HepG2 (cell line): ENCODE data around the gene GNB1. TPM values are rescaled to one million over a fixed set of nuclear protein-coding genes. Genes with fewer than 3 reads are reported as not detected.

Source experiments
- CBX1 ChIP-seq: IDR thresholded peaks from one replicate; pipeline ENCODE4 v1.6.1; 2016; ENCODE audit warnings: antibody characterized with exemption, low read depth
- E2F2 ChIP-seq: sonication (generic); formaldehyde crosslinking; IDR thresholded peaks from 2 replicates; pipeline ENCODE4 v1.4.0; 2020; ENCODE audit warnings: missing genetic modification reagents, borderline replicate concordance
- GATAD1 ChIP-seq: IDR thresholded peaks from 2 replicates; pipeline ENCODE4 v1.6.1; 2016; ENCODE audit warnings: missing genetic modification reagents, missing compliant biosample characterization
- HNF4A ChIP-seq: sonication (generic); formaldehyde crosslinking; IDR thresholded peaks from 2 replicates; pipeline ENCODE4 v1.4.0; 2020; ENCODE audit warnings: missing genetic modification reagents
- HOXA7 ChIP-seq: sonication (generic); formaldehyde crosslinking; IDR thresholded peaks from 2 replicates; pipeline ENCODE4 v1.8.1; 2022; ENCODE audit warnings: mild to moderate bottlenecking, missing genetic modification reagents, moderate library complexity
- LCORL ChIP-seq, 2 experiments: fragments of 450-650 bp in 1 of 2; sonication (generic) in 1 of 2; formaldehyde crosslinking in 1 of 2; IDR thresholded peaks; 2 replicates each; pipeline versions ENCODE4 v1.5.0 to v1.6.1; 2017 to 2020; ENCODE audit warnings: antibody characterized with exemption in 1 of 2, missing genetic modification reagents in 1 of 2
- RNF2 ChIP-seq: fragments of 450-650 bp; conservative IDR thresholded peaks from 2 replicates; pipeline ENCODE4 v1.6.1; 2016; ENCODE audit warnings: low read depth
- SP1 ChIP-seq, 2 experiments: fragments of 450-650 bp in 1 of 2; sonication (generic) in 1 of 2; formaldehyde crosslinking in 1 of 2; IDR thresholded peaks; 2 replicates each; pipeline versions ENCODE4 v1.4.0 to v1.6.1; 2016 to 2020; ENCODE audit warnings: missing genetic modification reagents in 1 of 2
- ZBTB43 ChIP-seq: sonication (generic); formaldehyde crosslinking; conservative IDR thresholded peaks from 2 replicates; pipeline ENCODE4 v1.4.0; 2020; ENCODE audit warnings: missing genetic modification reagents
- ZFP41 ChIP-seq: sonication (generic); formaldehyde crosslinking; IDR thresholded peaks from 2 replicates; pipeline ENCODE4 v1.4.0; 2020; ENCODE audit warnings: mild to moderate bottlenecking, missing genetic modification reagents, borderline replicate concordance
- ZNF510 ChIP-seq: sonication (generic); formaldehyde crosslinking; IDR thresholded peaks from 2 replicates; pipeline ENCODE4 v1.4.0; 2020; ENCODE audit warnings: low read depth, mild to moderate bottlenecking, missing genetic modification reagents
- ZNF605 ChIP-seq: sonication (generic); formaldehyde crosslinking; IDR thresholded peaks from 2 replicates; pipeline ENCODE4 v1.8.0; 2022; ENCODE audit warnings: mild to moderate bottlenecking, missing genetic modification reagents
- polyA plus RNA-seq, 8 experiments: library from polyadenylated mRNA; depleted of rRNA in 3 of 8; stranded (reverse) in 7 of 8; unstranded in 1 of 8; fragments of >200 nt; fragmentation: Illumina TruSeq in 4 of 8; extraction: Trizol in 4 of 8; gene quantifications; 2 replicates each; pipeline versions ENCODE4 v1.2.1 to v1.2.3, GENCODE V29; 2011 to 2016; ENCODE audit warnings: low read depth in 4 of 8, missing spikeins in 1 of 8, mixed read lengths in 1 of 8; ENCODE audit not compliant: insufficient read depth in 1 of 8
- total RNA-seq, 5 experiments: library from RNA; depleted of rRNA; stranded (reverse); fragments of >200 nt; fragmentation: Illumina TruSeq; extraction: Trizol; gene quantifications; 2 replicates each; pipeline ENCODE4 v1.2.3, GENCODE V29; 2016; ENCODE audit warnings: low read depth in 1 of 5
- TF ChIP-seq, protein P1 (sequence below): sonication (generic); formaldehyde crosslinking; IDR thresholded peaks from 2 replicates; pipeline ENCODE4 v1.4.0; 2020; ENCODE audit warnings: missing genetic modification reagents
- TF ChIP-seq, protein P2 (sequence below): IDR thresholded peaks from 2 replicates; pipeline ENCODE4 v1.6.1; 2016; ENCODE audit warnings: missing compliant biosample characterization, missing genetic modification reagents, borderline replicate concordance
- TF ChIP-seq, protein P3 (sequence below): sonication (generic); formaldehyde crosslinking; IDR thresholded peaks from 2 replicates; pipeline ENCODE4 v1.4.0; 2020; ENCODE audit warnings: missing genetic modification reagents, mild to moderate bottlenecking, borderline replicate concordance

Gene GNB1
- total and polyA plus RNA-seq, 2 of the 13 experiments (the other 11 are each of a cell fraction or from before 2014, with no cell fraction given), result 66.2 to 327 TPM

- TF ChIP-seq, protein P1, sequence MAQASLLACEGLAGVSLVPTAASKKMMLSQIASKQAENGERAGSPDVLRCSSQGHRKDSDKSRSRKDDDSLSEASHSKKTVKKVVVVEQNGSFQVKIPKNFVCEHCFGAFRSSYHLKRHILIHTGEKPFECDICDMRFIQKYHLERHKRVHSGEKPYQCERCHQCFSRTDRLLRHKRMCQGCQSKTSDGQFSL (CRISPR knock-in tag), result 0 out of 2 replicates have a peak, but pooled peaks have one; percentile 30
- TF ChIP-seq RNF2, result peak; percentile 60
- peak; percentile 62 for TF ChIP-seq GATAD1
- TF ChIP-seq ZNF510 (CRISPR knock-in tag), result no peak
- TF ChIP-seq HOXA7 (CRISPR knock-in tag), result no peak
- peak; percentile 39 for TF ChIP-seq HNF4A (CRISPR knock-in tag)
- 0 out of 2 replicates have a peak, but pooled peaks have one; percentile 76 for TF ChIP-seq SP1 (IDR thresholded peaks at IDR 0.05)
- TF ChIP-seq SP1 (CRISPR knock-in tag; IDR thresholded peaks at IDR 0.05), result peak; percentile 95
- TF ChIP-seq, protein P2, sequence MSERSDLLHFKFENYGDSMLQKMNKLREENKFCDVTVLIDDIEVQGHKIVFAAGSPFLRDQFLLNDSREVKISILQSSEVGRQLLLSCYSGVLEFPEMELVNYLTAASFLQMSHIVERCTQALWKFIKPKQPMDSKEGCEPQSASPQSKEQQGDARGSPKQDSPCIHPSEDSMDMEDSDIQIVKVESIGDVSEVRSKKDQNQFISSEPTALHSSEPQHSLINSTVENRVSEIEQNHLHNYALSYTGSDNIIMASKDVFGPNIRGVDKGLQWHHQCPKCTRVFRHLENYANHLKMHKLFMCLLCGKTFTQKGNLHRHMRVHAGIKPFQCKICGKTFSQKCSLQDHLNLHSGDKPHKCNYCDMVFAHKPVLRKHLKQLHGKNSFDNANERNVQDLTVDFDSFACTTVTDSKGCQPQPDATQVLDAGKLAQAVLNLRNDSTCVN (CRISPR knock-in tag), result 0 out of 2 replicates have a peak, but pooled peaks have one; percentile 40
- TF ChIP-seq LCORL (IDR thresholded peaks at IDR 0.05), result no peak
- 0 out of 2 replicates have a peak, but pooled peaks have one; percentile 45 for TF ChIP-seq LCORL (CRISPR knock-in tag; IDR thresholded peaks at IDR 0.05)
- TF ChIP-seq ZNF605, result peak; percentile 76; the same call in 1 of the 2 replicates
- peak; percentile 30 for TF ChIP-seq CBX1
- TF ChIP-seq ZFP41 (CRISPR knock-in tag), result 0 out of 2 replicates have a peak, but pooled peaks have one; percentile 36
- TF ChIP-seq E2F2 (CRISPR knock-in tag), result peak; percentile 83; the same call in 1 of the 2 replicates
- TF ChIP-seq, protein P3, sequence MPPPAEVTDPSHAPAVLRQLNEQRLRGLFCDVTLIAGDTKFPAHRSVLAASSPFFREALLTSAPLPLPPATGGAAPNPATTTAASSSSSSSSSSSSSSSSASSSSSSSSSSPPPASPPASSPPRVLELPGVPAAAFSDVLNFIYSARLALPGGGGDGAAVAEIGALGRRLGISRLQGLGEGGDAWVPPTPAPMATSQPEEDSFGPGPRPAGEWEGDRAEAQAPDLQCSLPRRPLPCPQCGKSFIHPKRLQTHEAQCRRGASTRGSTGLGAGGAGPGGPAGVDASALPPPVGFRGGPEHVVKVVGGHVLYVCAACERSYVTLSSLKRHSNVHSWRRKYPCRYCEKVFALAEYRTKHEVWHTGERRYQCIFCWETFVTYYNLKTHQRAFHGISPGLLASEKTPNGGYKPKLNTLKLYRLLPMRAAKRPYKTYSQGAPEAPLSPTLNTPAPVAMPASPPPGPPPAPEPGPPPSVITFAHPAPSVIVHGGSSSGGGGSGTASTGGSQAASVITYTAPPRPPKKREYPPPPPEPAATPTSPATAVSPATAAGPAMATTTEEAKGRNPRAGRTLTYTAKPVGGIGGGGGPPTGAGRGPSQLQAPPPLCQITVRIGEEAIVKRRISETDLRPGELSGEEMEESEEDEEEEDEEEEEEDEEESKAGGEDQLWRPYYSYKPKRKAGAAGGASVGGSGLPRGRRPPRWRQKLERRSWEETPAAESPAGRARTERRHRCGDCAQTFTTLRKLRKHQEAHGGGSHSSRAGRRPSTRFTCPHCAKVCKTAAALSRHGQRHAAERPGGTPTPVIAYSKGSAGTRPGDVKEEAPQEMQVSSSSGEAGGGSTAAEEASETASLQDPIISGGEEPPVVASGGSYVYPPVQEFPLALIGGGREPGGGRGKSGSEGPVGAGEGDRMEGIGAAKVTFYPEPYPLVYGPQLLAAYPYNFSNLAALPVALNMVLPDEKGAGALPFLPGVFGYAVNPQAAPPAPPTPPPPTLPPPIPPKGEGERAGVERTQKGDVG (CRISPR knock-in tag), result peak; percentile 37; the same call in 1 of the 2 replicates
- 0 out of 2 replicates have a peak, but pooled peaks have one; percentile 76 for TF ChIP-seq ZBTB43 (CRISPR knock-in tag)
Measured at GRCh38 chr1:1919304-1920056, 28.6 kb upstream of the GNB1 start (continued).
